HG03108 (cell line): Measurements from ENCODE around the gene ADAMTS17.

Experiments used
- ATAC-seq: cut with Tn5 transposase; IDR thresholded peaks from one replicate; pipeline ENCODE4 v1.9.1; 2021; ENCODE audit warnings: moderate library complexity; ENCODE audit not compliant: unreplicated experiment

The ADAMTS17 gene

DNA sequence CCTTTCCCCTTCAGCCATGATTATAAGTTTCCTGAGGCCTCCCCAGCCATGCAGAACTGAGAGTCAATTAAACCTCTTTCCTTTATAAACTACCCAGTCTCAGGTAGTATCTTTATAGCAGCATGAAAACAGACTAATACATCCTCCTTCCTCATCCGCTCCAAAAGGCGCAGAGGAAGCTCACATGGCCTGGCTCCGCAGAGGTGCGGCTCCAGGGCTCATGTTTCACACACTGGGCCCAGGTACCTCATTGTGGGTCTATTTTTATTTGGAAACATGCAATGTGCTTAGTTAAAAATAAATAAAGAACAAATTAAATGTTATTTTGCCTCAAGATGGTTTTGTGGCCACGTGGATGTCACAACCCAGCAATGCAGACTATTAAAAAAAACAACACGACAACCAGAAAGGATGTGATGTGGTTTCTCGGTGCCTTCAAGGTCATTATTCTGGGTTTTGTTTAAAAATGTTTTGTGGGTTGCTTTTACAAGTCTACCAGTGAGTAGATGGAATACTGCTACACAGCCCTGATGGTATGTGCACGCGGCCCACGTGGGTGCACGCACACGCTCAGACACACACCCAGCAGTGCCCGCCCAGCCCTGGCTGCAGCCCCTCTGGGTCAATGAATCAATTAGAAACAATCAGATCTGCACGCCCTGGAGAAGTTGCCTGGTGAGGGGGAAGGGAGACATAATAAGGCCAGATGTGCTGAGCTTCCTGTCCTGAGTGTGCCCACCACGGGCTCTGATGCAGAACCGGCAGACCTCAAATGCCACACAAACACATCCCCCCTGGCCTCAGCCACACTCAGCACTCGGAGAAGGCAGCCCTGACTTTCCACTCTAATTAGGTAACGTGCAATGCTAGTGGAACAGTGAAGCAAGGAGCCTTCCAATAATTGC is 140.1 kb downstream of the ADAMTS17 start:
- no peak for ATAC-seq

DNA sequence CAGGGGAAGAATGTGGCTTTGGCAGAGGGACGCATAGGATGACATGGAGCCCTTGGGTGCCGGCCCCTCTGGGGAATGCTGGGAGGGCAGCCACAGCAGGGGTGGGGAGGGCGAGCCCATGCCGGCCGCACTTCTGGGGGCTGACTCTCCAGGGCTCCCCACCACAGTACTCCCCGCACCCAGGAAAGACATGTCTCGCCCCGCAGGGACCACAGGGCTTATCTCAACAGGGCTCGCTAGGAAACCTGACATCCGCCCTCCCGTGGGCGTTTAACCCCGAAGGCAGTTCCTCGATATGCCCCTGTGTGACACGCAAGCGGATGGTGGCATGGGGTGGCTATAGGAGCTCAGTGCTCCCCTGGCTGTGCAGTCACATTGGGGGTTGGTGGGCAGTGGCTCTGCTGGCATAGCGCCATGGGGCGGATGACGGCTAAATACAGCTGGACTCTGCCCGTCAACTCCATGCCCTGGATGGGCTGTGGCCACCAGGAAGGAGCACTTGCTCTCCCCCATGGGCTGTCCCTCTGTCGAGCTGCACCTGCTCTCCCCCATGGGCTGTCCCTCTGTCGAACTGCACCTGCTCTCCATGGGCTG is 141.4 kb downstream of the ADAMTS17 start:
- no peak for ATAC-seq

DNA sequence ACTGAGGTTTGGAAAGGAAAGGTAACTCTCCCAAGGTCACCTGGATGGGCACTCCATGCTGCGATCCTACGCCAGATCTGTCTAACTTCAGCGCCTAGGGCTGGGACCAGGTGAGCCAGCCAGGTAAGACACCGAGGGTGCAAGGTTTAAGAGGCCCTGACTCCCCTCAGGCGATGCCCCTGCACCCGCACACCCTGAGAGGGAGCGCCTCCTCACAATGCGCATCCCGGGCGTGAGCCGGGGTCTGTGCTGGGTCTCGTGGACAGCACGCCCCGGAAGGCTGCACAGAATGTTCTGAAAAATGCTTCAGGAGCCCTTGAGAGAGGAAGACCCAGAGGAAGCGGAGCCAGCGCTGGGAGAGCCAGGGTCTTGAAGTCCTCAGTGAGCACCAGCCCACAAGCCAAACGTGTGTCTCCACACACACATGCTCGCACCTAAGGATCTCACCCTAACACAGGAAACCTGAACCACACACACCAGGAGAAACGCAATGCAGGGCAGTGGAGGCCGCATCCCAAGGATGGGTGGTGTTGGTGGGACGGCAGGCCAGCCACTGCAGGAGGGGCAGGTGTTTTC is 142.0 kb downstream of the ADAMTS17 start:
- ATAC-seq = no peak

DNA sequence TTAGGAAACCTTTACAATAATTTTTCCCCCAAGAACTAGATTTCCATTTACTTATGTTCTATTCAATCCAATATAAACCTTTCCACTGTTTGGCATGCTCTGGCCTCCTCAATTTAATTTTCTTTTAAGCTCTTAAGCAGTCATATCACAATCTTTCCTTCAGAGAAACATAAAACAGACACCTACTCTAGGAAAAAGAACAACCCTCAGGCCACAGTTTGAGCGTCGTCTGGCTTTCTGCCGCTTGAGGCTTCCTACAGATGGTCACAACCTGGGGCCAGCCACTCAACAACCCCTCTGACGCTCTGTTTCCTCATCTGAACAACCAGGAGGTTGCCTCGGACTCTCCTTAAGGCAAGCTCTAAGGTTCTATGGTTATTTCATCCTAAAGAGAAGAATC is 143.3 kb downstream of the ADAMTS17 start:
- no peak for ATAC-seq

DNA sequence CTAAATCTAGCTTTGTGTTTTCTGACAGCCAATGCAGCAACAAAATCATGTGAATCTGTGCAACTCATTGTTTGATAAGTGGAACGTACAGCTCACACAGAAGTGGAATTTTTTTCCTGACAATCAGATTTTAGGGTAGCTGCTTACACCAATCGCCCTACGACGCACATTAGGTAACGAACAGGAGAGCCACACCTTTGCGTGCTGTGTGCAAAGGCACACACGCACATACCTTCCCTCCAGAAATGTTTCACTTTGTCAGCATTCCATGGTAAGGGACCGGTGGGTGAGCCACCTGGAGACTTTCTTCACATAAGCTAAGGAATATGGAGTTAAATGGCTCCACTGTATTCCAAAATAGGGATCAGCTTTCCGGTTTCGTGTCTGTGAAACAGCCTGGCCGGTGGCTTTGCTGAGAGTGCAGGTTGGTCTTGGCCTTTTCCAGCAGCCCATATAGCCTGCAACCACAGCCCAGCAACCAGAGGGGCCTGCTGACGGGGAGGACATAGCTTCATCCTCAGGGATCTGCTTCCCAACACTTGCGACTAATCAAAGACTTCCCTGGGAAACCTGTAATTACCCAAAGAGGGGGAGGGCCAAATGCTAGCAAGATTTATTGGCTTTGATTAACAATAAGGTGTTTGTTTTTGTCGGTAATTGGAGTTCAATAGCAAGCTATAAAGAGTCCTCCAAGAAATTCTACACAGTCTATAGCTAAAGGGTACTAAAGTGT is 145.3 kb downstream of the ADAMTS17 start:
- ATAC-seq = no peak

DNA sequence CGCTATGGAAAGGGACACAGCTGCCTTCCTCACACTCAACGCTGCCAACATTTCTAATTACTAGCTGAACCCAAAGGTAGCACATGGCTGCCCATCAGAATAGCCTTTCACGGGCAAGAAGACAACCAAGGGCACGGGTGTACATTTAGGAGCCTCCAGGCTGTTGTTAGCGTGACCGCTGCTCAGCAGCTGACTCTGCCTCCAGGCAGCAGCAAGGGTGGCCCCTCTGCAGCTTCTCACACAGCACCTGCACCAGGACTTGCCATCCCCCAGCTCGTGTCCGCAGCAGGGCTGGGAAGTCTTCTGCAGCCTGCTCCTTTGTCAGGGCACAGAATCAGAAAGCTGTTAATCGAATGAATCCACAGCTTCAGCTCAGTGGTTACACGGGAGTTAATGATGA is 146.8 kb downstream of the ADAMTS17 start:
- ATAC-seq = no peak

DNA sequence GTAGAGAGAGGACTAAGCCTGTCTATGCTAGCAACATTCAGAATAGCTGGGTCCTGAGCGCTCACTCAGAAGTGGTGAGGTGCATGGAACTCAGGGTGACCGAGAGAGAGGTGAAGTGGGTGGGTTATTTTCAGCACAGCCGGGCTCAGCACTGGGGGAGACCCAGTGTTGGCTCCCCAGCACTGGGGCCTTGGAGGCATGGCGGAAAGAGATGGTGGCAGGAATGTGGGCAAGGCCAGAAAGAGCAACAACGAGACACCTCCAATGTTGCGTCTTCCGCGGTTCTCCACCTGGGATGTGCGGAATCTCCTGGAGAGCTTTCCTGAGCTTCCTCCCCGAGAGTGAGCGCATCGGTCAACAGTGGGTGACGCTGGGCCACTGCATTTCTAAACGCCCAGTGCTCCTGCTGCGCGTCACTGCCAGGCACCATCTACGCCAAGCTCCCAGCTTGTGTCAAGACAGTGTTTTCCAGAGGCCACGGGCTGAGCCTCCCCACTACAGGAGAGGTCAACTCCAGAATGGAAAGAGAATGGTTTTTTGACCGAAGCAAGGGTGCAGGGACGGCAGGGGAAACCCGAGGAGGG is 148.4 kb downstream of the ADAMTS17 start:
- ATAC-seq = no peak

DNA sequence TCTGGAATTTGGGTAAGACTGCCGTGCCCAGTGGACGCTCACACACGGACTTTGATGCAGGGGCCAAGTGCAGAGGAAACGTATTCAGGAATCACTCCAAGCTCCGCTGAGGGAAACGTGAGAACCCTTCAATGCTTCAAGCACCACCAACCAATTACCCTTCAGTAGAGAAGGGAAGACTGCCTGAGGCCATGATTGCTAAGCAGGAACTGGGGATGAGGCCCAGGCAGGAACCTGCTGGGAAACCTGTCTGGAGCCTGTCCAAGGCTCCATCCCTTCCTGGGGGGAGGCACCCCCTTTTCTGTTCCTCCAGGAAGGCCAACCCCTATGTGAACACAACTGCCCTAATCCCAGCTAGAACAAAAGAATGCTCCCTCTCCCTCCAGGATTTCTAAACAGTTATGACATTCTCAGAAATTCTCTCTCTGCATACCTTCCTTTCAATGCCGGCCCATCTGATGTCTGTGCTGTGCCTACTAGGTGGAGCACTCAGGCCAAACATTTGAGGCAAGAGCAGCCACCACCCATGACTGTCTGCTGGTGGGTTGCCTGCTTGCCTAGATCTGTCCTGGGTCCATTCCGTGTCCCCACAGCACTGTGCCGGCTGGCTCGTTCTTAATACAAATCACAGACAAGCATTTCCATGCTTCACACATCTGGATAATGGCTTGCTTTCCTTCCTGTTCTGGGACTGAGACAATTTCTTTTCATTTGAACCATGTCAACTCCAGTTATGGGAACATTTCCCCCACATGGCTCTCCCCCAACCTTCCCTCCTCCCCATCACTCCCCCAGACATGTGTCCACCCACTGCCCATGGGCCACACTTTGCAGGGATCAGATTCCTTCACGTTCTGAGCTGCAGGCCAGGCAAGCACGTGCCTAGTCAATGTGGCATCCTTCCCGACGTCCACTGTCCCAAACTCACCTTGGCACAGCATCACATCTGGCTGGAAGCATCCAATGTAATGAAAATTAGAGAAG is 149.4 kb downstream of the ADAMTS17 start:
- no peak for ATAC-seq

DNA sequence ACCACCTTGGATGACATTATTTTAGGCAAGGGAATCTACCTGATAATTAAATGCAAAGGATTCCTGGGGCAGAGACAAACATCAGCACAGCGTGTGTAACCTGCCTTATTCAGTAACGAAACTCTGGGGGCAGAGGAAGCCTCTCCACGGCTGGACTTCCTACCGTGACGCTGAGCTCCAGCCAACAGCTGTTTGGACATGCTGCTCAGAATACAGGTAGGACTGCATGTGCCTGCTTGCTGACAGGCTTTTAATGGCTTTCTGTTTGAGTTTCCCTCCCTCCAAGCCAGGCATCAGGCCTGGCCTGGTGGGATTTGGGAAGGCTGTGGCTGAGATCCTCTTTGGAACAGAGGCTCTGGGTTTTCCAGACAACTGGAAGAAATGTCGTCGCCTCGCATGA is 150.6 kb downstream of the ADAMTS17 start:
- ATAC-seq = no peak

DNA sequence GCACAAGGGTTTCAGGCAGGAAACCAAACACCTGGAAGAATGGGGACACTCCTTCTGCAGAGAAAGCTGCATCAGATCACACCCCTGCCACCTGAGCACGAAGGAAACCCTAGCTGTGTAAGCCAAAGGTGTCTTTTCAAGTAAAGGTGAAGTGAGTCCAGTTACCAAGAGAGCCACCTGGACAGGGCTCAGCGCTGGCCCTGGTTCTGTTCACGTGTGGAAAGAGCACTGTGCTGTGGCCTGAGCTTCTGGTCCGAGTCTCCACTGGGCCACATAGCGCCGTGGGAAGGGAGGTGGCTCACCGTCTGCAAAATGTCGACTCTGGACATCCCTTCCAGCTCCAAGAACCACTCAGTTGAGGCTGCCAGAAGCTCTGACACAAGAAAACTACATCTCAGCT is 151.1 kb downstream of the ADAMTS17 start:
- ATAC-seq = no peak

DNA sequence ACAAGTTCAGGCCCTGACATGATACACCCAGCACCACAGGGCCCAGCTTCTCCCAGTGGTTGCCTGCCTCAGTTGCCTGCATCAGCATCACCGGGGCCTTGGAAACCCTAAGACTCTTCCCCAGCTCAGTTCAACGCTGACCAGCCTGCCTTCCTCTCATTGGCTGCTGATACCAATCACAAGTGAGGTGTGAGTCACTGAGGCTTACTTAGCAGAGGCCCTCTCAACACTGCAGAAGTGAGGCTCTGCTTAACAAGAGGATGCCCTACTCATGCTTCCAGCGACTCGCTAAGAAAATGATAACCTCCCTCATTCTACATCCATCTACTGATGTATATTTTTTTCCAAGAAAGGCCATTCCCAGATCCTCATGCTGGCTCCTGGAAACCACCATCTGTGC is 151.9 kb downstream of the ADAMTS17 start:
- no peak for ATAC-seq

DNA sequence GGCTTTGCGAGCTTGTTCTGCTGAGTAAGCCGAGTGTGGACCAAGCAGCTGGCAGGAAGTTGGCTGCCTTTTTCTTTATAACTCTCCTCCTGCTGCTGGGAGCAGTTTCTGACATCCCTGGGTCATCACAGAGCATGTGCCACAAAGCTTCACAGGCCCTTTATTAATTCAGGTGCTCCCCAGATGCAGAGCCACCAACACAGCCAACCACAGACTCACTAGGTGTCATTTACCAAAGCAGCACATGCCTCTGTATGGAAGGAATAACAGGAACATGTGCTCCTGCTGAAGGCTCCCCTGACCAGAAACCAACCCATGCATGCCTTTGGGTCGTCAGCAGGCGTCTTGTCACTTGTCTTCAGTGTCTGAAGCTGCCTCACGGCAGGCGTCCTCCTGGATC is 152.5 kb downstream of the ADAMTS17 start:
- ATAC-seq = no peak

DNA sequence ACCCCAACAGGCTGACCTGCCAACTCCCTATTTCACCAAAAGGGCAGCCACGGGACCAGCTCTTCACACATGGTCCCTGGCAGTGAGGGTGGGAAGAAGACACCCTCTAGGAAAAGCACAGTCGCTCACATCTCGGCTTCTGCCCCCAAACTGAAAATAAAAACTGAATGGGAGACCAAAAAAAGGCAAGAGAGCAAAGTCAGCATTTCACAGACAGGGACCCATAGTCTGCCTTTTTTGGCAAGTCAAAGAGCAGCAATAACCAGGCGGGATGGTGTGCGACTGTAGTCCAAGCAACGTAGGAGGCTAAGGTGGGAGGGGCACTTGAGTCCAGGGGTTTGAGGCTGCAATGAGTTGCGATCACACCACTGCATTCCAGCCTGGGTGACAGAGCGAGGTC is 154.1 kb downstream of the ADAMTS17 start:
- ATAC-seq = no peak

DNA sequence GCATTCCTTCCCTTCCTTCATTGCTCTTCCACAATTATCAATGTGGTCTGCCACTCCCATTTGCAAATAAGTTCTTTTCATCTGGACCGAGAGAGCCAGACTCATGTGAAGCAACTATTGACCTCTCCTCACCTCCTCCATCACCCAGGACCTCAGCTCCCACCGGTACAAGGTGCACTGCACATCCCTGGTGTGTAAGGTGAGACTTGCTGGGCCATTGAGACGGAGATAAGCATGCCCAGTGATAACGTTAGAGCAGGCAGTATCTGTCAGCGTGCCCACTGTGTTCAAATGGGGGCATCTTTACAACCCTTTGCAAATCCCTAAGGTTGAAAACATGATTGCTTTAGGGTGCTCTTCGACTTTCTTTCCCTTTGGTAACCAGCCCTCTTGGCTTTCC is 154.8 kb downstream of the ADAMTS17 start:
- no peak for ATAC-seq

DNA sequence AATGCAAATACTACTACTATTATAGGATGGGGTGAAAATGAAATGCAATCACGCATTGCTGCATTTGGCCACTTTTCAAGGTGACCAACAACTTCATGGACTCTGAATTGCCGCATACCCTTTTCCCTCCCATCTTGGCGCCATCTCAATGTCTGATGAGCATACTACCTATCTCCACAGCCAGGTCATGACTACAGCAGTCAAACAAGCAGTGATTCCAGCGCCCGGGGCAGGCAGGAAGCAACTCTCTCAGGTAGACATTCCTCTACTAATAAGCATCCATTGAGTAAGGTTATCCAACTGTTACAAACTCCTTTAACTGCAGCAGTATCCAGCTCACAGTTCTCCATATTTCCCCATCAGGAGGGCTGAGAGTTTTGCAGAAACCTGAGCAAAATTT is 155.4 kb downstream of the ADAMTS17 start:
- ATAC-seq = no peak

DNA sequence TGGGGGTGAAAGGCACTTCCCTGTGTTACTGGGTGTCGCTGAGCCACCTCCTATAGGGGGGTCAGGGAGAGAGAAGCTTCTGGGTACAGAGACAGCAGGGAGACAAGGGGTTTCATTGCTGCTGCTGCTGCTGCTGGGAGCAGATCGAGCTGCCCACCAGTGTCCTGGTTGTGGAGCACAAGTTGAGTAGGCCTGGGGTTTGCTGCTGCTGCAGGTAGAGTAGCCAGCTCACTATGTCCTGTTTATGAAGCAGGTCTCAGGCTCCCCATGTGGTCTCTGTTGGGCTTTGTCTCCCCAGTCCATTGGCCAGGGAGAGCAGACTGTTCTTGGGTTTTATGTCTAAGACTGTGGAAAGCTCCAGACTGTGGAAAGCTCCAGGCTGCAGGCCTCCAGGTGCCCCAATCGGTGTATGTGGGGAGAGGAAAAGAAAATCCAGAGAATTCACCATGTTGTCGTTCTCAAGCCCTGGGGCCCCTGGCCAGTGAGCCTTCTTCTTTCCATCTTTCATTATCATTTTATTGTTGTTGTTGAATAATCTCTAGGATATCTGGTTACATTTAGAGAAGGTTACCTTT is 157.8 kb downstream of the ADAMTS17 start:
- ATAC-seq = no peak

DNA sequence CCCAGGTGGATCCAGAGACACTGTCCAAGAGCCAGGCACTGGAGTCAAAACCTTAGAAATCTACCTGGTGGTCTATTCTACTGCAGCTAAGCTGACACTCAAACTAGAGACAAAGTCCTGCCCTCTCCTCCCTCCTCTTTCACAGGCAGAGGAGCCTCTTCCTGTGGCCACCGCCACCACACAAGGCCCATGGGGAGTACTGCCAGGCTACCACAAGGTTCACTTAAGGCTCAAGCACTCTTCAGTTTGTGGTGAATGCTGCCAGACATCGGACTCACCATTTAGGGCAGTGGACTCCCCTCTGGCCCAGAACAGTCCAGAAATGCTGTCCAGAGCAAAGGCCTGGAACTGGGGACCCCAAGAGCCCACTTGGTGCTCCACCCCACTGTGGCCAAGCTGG is 160.9 kb downstream of the ADAMTS17 start:
- no peak for ATAC-seq

DNA sequence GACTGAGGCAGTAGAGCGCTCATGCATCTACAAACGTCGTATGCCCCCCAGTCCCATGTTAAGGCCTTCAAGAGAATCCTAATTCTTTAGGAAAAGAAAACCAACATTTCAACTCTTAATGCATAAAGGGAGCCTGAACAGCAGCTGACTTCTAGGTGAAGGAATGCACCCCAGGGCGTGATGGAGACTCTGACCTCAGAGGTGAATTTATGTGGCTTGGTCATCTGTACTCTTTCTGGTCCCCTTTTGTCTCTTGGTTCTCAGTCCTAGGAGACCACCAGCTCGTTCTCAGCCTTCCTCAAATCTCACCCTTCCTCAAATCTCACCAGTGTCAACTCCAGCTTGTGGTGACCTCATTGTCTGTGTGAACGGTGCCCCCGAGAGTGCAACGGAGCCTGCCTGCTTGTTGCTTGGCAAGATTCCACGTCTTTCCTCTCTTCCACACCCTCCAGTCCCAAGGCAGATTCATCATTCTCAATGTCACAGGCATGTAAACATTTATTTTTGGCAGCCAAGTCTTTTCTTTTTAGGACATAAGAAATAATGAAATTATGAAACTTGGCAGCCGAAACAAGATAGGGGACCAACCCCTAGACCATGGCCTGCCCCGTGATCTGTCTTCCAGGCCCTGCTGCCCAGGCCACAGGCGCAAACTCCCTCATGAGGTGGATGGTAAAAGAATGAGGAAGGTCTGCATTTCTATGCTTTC is 166.2 kb downstream of the ADAMTS17 start:
- ATAC-seq = no peak

DNA sequence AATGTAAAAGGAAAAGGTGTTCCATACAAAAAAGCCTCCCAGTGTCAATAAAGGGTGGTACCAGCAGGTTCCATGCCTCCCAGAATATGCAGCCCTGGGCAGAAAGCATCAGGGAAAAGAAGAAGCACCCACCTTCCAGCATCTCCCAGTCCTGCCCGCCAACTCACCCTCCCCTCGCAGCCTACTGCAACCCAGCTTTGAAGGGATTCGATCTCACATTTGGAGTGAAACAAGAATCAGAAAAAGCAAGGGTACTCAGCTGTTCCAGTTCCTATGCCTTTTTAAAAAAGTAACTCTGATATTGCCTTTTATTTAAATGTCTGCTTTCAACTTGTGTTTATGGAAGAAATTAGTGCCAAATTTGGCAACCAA is 166.9 kb downstream of the ADAMTS17 start:
- ATAC-seq = no peak
